ENCODE results near the gene SLC7A5. TPM values are rescaled to one million over a fixed set of nuclear protein-coding genes. Genes with fewer than 3 reads are reported as not detected.

Gene SLC7A5
- total RNA-seq, 3 donors from 2014 or later (not counting 1 experiment from before 2014, with no cell fraction given): 27.2 to 66.1 (median 34.2) TPM

- Mint-ChIP-seq H3K9me3 (no peaks in the 10 kb centered on the region), H3K36me3 (no peaks in the 10 kb centered on the region), H3K4me3 (no peak overlapping the region), H3K27me3 (ENCODE audit: low read depth in 2 of 2) (no peaks in the 10 kb centered on the region), H3K4me1 (no peaks in the 10 kb centered on the region), H3K27ac (peak overlapping the region in 1 of 2 donors; percentile 38)
- H3K36me3 ChIP-seq (ENCODE audit: control insufficient read depth, insufficient read depth, low read length): peaks cover 12% of the 10 kb centered on the region
- WGBS (ENCODE audit: insufficient coverage): 84% methylated on average over 6 of the region's 6 CpGs
- H3K4me1 ChIP-seq (ENCODE audit: control insufficient read depth, insufficient read depth, low read length): peaks cover 2% of the 10 kb centered on the region
- H3K9me3 ChIP-seq (ENCODE audit: control insufficient read depth, insufficient read depth, low read length): no peaks in the 10 kb centered on the region
- no peak overlapping the region for H3K4me3 ChIP-seq (ENCODE audit: low read length)
- TF ChIP-seq, protein P1, sequence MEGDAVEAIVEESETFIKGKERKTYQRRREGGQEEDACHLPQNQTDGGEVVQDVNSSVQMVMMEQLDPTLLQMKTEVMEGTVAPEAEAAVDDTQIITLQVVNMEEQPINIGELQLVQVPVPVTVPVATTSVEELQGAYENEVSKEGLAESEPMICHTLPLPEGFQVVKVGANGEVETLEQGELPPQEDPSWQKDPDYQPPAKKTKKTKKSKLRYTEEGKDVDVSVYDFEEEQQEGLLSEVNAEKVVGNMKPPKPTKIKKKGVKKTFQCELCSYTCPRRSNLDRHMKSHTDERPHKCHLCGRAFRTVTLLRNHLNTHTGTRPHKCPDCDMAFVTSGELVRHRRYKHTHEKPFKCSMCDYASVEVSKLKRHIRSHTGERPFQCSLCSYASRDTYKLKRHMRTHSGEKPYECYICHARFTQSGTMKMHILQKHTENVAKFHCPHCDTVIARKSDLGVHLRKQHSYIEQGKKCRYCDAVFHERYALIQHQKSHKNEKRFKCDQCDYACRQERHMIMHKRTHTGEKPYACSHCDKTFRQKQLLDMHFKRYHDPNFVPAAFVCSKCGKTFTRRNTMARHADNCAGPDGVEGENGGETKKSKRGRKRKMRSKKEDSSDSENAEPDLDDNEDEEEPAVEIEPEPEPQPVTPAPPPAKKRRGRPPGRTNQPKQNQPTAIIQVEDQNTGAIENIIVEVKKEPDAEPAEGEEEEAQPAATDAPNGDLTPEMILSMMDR (IDR thresholded peaks at IDR 0.05): no peak
- no peak overlapping the region for H3K27ac ChIP-seq (ENCODE audit: low read length)
- intact Hi-C loops (cut with micrococcal nuclease): no loop called here
- DNase-seq (no peak), ATAC-seq (no peak)
- no peaks in the 10 kb centered on the region for H3K27me3 ChIP-seq (ENCODE audit: control insufficient read depth, insufficient read depth, low read length)
Measured at GRCh38 chr16:87832137-87832527, 37.2 kb downstream of the SLC7A5 start.

- Histone ChIP-seq H3K36me3 (ENCODE audit: control insufficient read depth, insufficient read depth, low read length) (peaks cover 11% of the 10 kb centered on the region), H3K9me3 (ENCODE audit: control insufficient read depth, insufficient read depth, low read length) (no peaks in the 10 kb centered on the region), H3K4me1 (ENCODE audit: control insufficient read depth, insufficient read depth, low read length) (no peaks in the 10 kb centered on the region), H3K27me3 (ENCODE audit: control insufficient read depth, insufficient read depth, low read length) (no peaks in the 10 kb centered on the region), H3K27ac (ENCODE audit: low read length) (no peak overlapping the region), H3K4me3 (ENCODE audit: low read length) (no peak overlapping the region)
- H3K4me1 Mint-ChIP-seq: no peaks in the 10 kb centered on the region
- no peaks in the 10 kb centered on the region for H3K27me3 Mint-ChIP-seq (ENCODE audit: low read depth in 2 of 2)
- peak overlapping the region in 1 of 2 donors; percentile 38 for H3K27ac Mint-ChIP-seq
- no peaks in the 10 kb centered on the region for H3K36me3 Mint-ChIP-seq
- no peaks in the 10 kb centered on the region for H3K9me3 Mint-ChIP-seq
- intact Hi-C loops (cut with micrococcal nuclease): no loop called here
- ATAC-seq: no peak
- TF ChIP-seq, protein P1 (IDR thresholded peaks at IDR 0.05): no peak
- DNase-seq: no peak
- WGBS (ENCODE audit: insufficient coverage): 96% methylated on average over 31 of the region's 31 CpGs
- H3K4me3 Mint-ChIP-seq: no peak overlapping the region
Measured at GRCh38 chr16:87831421-87832136, 37.7 kb downstream of the SLC7A5 start.

GRCh38 chr16:87830673-87831420 is 38.5 kb downstream of the SLC7A5 start:
- Mint-ChIP-seq H3K36me3 (no peaks in the 10 kb centered on the region), H3K4me3 (no peak overlapping the region), H3K27me3 (ENCODE audit: low read depth in 2 of 2) (no peaks in the 10 kb centered on the region), H3K4me1 (no peaks in the 10 kb centered on the region), H3K9me3 (no peaks in the 10 kb centered on the region), H3K27ac (peak overlapping the region in 1 of 2 donors; percentile 38)
- no peak for DNase-seq
- H3K27me3 ChIP-seq (ENCODE audit: control insufficient read depth, insufficient read depth, low read length): no peaks in the 10 kb centered on the region
- no peaks in the 10 kb centered on the region for H3K4me1 ChIP-seq (ENCODE audit: control insufficient read depth, insufficient read depth, low read length)
- TF ChIP-seq, protein P1 (IDR thresholded peaks at IDR 0.05): no peak
- intact Hi-C loops (cut with micrococcal nuclease): no loop called here
- H3K4me3 ChIP-seq (ENCODE audit: low read length): no peak overlapping the region
- ATAC-seq: no peak
- peaks cover 6% of the 10 kb centered on the region for H3K36me3 ChIP-seq (ENCODE audit: control insufficient read depth, insufficient read depth, low read length)
- no peaks in the 10 kb centered on the region for H3K9me3 ChIP-seq (ENCODE audit: control insufficient read depth, insufficient read depth, low read length)
- whole genome bisulfite sequencing (ENCODE audit: insufficient coverage): 95% methylated on average over 37 of the region's 37 CpGs
- H3K27ac ChIP-seq (ENCODE audit: low read length): no peak overlapping the region
